Tibial artery (tissue), 4 donors: Measurements from ENCODE around the gene BTBD19.

Experiments used
- DNase-seq, 2 donors: peaks; one replicate each; pipeline ENCODE4 v3.0.0-alpha.2; 2019
- H3K27ac ChIP-seq, 2 donors: fragments of 200-600 bp; sonication (generic) in 1 of 2; 1 replicate in 1 of 2; 2 replicates in 1 of 2; pipeline ENCODE4 v1.5.1; 2018 to 2019; ENCODE audit warnings: mild to moderate bottlenecking in 1 of 2
- H3K27me3 ChIP-seq, 2 donors: fragments of 200-600 bp; sonication (generic) in 1 of 2; one replicate each; pipeline versions ENCODE4 v1.5.1 to v1.6.0; 2016 to 2019
- H3K36me3 ChIP-seq, 3 donors: fragments of 200-600 bp; sonication (generic) in 2 of 3; one replicate each; pipeline ENCODE4 v1.5.1; 2016 to 2019; ENCODE audit warnings: mild to moderate bottlenecking in 2 of 3
- H3K4me1 ChIP-seq, 4 donors: fragments of 200-600 bp; sonication (generic) in 2 of 4; 1 replicate in 3 of 4; 2 replicates in 1 of 4; pipeline ENCODE4 v1.5.1; 2016 to 2019
- H3K4me3 ChIP-seq, 2 donors: fragments of 200-600 bp; sonication (generic) in 1 of 2; 1 replicate in 1 of 2; 2 replicates in 1 of 2; pipeline ENCODE4 v1.5.1; 2018 to 2019; ENCODE audit warnings: mild to moderate bottlenecking in 2 of 2
- H3K9me3 ChIP-seq, 3 donors: fragments of 200-600 bp; sonication (generic) in 1 of 3; one replicate each; pipeline ENCODE4 v1.5.1; 2016 to 2019
- CTCF ChIP-seq, 2 experiments: fragments of 200-600 bp in 1 of 2; fragments of 450-650 bp in 1 of 2; IDR thresholded peaks; one replicate each; pipeline ENCODE4 v1.5.1; 2017 to 2019; ENCODE audit warnings: antibody characterized with exemption in 2 of 2, mild to moderate bottlenecking in 1 of 2, moderate library complexity in 1 of 2
- intact Hi-C: fragments of 100-400 bp; cut with DNase I; formaldehyde crosslinking; loops from one replicate; pipeline ENCODE4 v1.15.0; 2023; ENCODE audit warnings: low total_unique reads

BTBD19 gene

GRCh38 chr1:44786138-44786840, 22.0 kb upstream of the BTBD19 start:
- TF ChIP-seq CTCF (IDR thresholded peaks at IDR 0.05) = peak; percentile 98 to 99
- Histone ChIP-seq H3K4me1 (peaks cover 0 to 34% (median 26%) of the 10 kb centered on the region in 4 donors), H3K4me3 (peak overlapping the region; percentile 54 to 70), H3K36me3 (peaks cover 0 to 4% (median 2%) of the 10 kb centered on the region in 3 donors), H3K27ac (peak overlapping the region; percentile 79 to 80), H3K9me3 (no peaks in the 10 kb centered on the region), H3K27me3 (no peaks in the 10 kb centered on the region)
- intact Hi-C loops = loop anchor here (5.0 to 10.0 kb wide), 2 partner anchors 226 to 519 kb away; partner anchors contain the start of genes HECTD3 and UROD
- DNase-seq = peak in 1 of 2 donors; percentile 83

GRCh38 chr1:44786841-44787426, 21.4 kb upstream of the BTBD19 start:
- no peak for TF ChIP-seq CTCF (IDR thresholded peaks at IDR 0.05)
- H3K27ac ChIP-seq = peak overlapping the region; percentile 79 to 80
- no peaks in the 10 kb centered on the region for H3K9me3 ChIP-seq
- H3K4me3 ChIP-seq = peak overlapping the region; percentile 54 to 70
- H3K4me1 ChIP-seq = peaks cover 0 to 34% (median 26%) of the 10 kb centered on the region in 4 donors
- no peak for DNase-seq
- intact Hi-C loops = loop anchor here (5.0 to 10.0 kb wide), 2 partner anchors 225 to 518 kb away; partner anchors contain the start of genes HECTD3 and UROD
- no peaks in the 10 kb centered on the region for H3K36me3 ChIP-seq
- no peaks in the 10 kb centered on the region for H3K27me3 ChIP-seq

- Histone ChIP-seq H3K36me3 (no peaks in the 10 kb centered on the region), H3K27ac (no peak overlapping the region), H3K9me3 (no peaks in the 10 kb centered on the region), H3K27me3 (no peaks in the 10 kb centered on the region), H3K4me1 (peaks cover 0 to 34% (median 26%) of the 10 kb centered on the region in 4 donors), H3K4me3 (no peak overlapping the region)
- intact Hi-C loops = loop anchor here (5.0 to 10.0 kb wide), 2 partner anchors 225 to 517 kb away; partner anchors contain the start of genes HECTD3 and UROD
- no peak for TF ChIP-seq CTCF (IDR thresholded peaks at IDR 0.05)
- DNase-seq = no peak
Observed at GRCh38 chr1:44787506-44787905, 20.8 kb upstream of the BTBD19 start.

GRCh38 chr1:44788120-44788860, 20.0 kb upstream of the BTBD19 start, which contains the start of gene BEST4:
Gene BEST4 (minus strand): TSS chr1:44788170. CDS start chr1:44787705, 465 bp downstream.
- Histone ChIP-seq H3K4me3 (no peak within 1 kb of the TSS), H3K27ac (peak within 1 kb of the TSS in 1 of 2 donors; percentile 79), H3K4me1 (peaks cover 0 to 34% (median 26%) of the 10 kb centered on the region in 4 donors), H3K9me3 (no peaks in the 10 kb centered on the region), H3K36me3 (no peaks in the 10 kb centered on the region), H3K27me3 (no peaks in the 10 kb centered on the region)
- intact Hi-C loops = loop anchor here (5.0 to 10.0 kb wide), 2 partner anchors 224 to 517 kb away; partner anchors contain the start of genes HECTD3 and UROD
- TF ChIP-seq CTCF (IDR thresholded peaks at IDR 0.05) = no peak
- DNase-seq = no peak

GRCh38 chr1:44790968-44791801, 17.1 kb upstream of the BTBD19 start:
- Histone ChIP-seq H3K9me3 (no peaks in the 10 kb centered on the region), H3K36me3 (no peaks in the 10 kb centered on the region), H3K4me1 (peaks cover 0 to 7% (median 5%) of the 10 kb centered on the region in 4 donors), H3K27me3 (no peaks in the 10 kb centered on the region), H3K4me3 (no peak overlapping the region), H3K27ac (no peak overlapping the region)
- intact Hi-C loops = no loop called here
- DNase-seq = no peak
- TF ChIP-seq CTCF (IDR thresholded peaks at IDR 0.05) = no peak
